ENCODE data around the gene HDDC2. TPM values are rescaled to one million over a fixed set of nuclear protein-coding genes. Genes with fewer than 3 reads are reported as not detected.

HDDC2 gene
- total RNA-seq, 1 donor from 2014 or later: 55.4 TPM

GRCh38 chr6:125252891-125253290 is 48.9 kb downstream of the HDDC2 start:
- H3K27ac Mint-ChIP-seq (ENCODE audit: unreplicated experiment): no peak overlapping the region
- no peaks in the 10 kb centered on the region for H3K4me1 Mint-ChIP-seq (ENCODE audit: low read depth, unreplicated experiment)
- no peaks in the 10 kb centered on the region for H3K36me3 Mint-ChIP-seq (ENCODE audit: unreplicated experiment)
- TF ChIP-seq CTCF (IDR thresholded peaks at IDR 0.05; ENCODE audit: partially characterized antibody, unreplicated experiment): no peak
- H3K27me3 Mint-ChIP-seq (ENCODE audit: unreplicated experiment): no peaks in the 10 kb centered on the region
- H3K4me3 Mint-ChIP-seq (ENCODE audit: unreplicated experiment): no peak overlapping the region
- DNase-seq: no peak
- no peaks in the 10 kb centered on the region for H3K9me3 Mint-ChIP-seq (ENCODE audit: unreplicated experiment)

DNA sequence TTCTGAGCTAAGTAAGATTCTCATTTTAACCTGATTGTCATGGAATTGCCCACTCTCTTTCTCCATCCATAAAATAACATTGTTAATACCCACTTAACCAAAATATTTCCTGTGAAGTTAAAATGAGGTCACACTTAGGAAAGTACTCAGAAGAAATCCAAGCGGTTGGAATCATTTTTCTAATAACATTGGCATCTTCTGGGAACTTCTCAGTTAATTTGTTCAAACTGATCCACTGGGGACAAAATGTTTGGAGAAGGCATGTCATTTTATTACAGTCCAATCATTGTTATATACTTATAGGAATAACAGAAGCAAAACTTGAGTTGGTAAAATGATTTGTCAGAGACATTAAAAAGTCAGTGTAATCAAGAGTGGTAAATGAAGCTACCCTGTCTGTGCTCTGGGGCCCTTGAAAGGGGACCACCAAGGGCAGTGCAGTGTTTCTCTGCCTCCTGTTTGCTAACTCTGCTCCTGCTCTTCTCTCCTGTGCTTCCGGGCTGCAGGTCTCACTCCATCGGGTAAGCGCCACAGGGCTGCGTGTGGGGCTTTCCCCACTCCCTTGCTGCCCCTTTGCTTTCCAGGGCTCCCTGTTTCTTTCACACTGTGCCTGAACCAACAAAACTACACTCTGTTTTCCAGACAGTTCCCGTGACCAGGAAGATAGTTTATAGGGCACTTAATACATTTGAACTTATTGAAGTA is 50.1 kb downstream of the HDDC2 start:
- DNase-seq: no peak
- Mint-ChIP-seq H3K9me3 (ENCODE audit: unreplicated experiment) (peaks cover under 1% of the 10 kb centered on the region), H3K4me1 (ENCODE audit: low read depth, unreplicated experiment) (peaks cover 2% of the 10 kb centered on the region), H3K27ac (ENCODE audit: unreplicated experiment) (no peak overlapping the region), H3K4me3 (ENCODE audit: unreplicated experiment) (no peak overlapping the region), H3K27me3 (ENCODE audit: unreplicated experiment) (no peaks in the 10 kb centered on the region), H3K36me3 (ENCODE audit: unreplicated experiment) (no peaks in the 10 kb centered on the region)
- no peak for TF ChIP-seq CTCF (IDR thresholded peaks at IDR 0.05; ENCODE audit: partially characterized antibody, unreplicated experiment)

DNA sequence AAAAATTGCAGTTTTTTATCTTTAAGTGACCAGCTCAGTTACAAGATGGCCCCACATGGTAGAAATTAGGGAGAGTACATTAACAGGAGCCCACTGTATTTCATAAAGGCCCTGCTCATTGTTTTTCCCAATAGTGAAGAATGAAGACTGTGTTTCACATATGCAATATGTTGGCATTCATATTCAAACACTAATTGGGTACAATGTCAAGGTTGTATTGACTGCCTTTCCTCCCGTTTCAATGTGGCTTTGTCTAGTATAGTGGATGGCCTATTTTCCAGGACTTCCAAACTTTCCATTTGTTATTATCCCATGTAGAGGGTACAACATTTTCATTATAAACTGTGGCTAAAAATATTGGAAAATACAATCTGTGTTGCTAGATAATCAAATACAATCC is 51.3 kb downstream of the HDDC2 start:
- TF ChIP-seq CTCF (IDR thresholded peaks at IDR 0.05; ENCODE audit: partially characterized antibody, unreplicated experiment): no peak
- DNase-seq: no peak
- Mint-ChIP-seq H3K27ac (ENCODE audit: unreplicated experiment) (no peak overlapping the region), H3K4me1 (ENCODE audit: low read depth, unreplicated experiment) (peaks cover 9% of the 10 kb centered on the region), H3K4me3 (ENCODE audit: unreplicated experiment) (no peak overlapping the region), H3K36me3 (ENCODE audit: unreplicated experiment) (no peaks in the 10 kb centered on the region), H3K27me3 (ENCODE audit: unreplicated experiment) (no peaks in the 10 kb centered on the region), H3K9me3 (ENCODE audit: unreplicated experiment) (peaks cover 1% of the 10 kb centered on the region)

- no peak for DNase-seq
- TF ChIP-seq CTCF (IDR thresholded peaks at IDR 0.05; ENCODE audit: partially characterized antibody, unreplicated experiment): no peak
- Mint-ChIP-seq H3K27me3 (ENCODE audit: unreplicated experiment) (no peaks in the 10 kb centered on the region), H3K4me1 (ENCODE audit: low read depth, unreplicated experiment) (peaks cover 9% of the 10 kb centered on the region), H3K36me3 (ENCODE audit: unreplicated experiment) (peaks cover 3% of the 10 kb centered on the region), H3K4me3 (ENCODE audit: unreplicated experiment) (no peak overlapping the region), H3K9me3 (ENCODE audit: unreplicated experiment) (peaks cover 1% of the 10 kb centered on the region), H3K27ac (ENCODE audit: unreplicated experiment) (no peak overlapping the region)
These were observed 53.6 kb downstream of the HDDC2 start for GRCh38 chr6:125248136-125248535.

DNA sequence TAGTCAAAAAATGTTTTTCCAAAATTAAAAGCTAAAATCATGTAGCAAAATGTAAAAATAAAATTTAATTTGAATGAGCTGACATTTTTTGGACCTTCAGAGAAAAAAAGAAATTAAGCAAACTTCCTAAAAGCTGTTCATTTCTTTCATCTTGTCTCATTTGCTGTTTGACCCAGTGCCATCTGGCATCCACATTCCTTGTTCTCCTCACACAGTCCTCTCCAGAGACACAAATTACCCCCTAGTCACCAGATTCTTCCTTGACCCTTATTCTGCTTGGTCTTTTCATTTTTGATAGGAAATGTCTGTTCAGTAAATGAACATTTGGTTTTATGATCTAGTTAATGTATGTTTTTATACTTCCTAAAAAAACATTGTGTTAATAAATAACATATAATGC is 55.2 kb downstream of the HDDC2 start:
- Mint-ChIP-seq H3K27me3 (ENCODE audit: unreplicated experiment) (no peaks in the 10 kb centered on the region), H3K36me3 (ENCODE audit: unreplicated experiment) (peaks cover 11% of the 10 kb centered on the region), H3K4me1 (ENCODE audit: low read depth, unreplicated experiment) (peaks cover 9% of the 10 kb centered on the region), H3K9me3 (ENCODE audit: unreplicated experiment) (peaks cover 1% of the 10 kb centered on the region), H3K27ac (ENCODE audit: unreplicated experiment) (no peak overlapping the region), H3K4me3 (ENCODE audit: unreplicated experiment) (no peak overlapping the region)
- no peak for TF ChIP-seq CTCF (IDR thresholded peaks at IDR 0.05; ENCODE audit: partially characterized antibody, unreplicated experiment)
- no peak for DNase-seq
